HCT116 (cell line): Measurements from ENCODE around the gene TRPC5OS.

Source experiments
- CTCF ChIP-seq, 3 experiments: fragments of 200-600 bp in 1 of 3; sonication (generic) in 1 of 3; IDR thresholded peaks in 2 of 3; conservative IDR thresholded peaks in 1 of 3; 2 replicates each; pipeline ENCODE4 v1.5.1; 2012 to 2017; ENCODE audit warnings: low read depth in 2 of 3, low read length in 2 of 3, antibody characterized with exemption in 1 of 3, borderline replicate concordance in 1 of 3, control low read depth in 1 of 3, mild to moderate bottlenecking in 1 of 3, mixed read lengths in 1 of 3, mixed run types in 1 of 3, moderate library complexity in 1 of 3; ENCODE audit not compliant: insufficient read depth in 1 of 3
- ELF1 ChIP-seq: IDR thresholded peaks from 2 replicates; pipeline ENCODE4 v1.6.1; 2012; ENCODE audit warnings: low read depth, borderline replicate concordance
- EZH2 ChIP-seq: fragments of 200-600 bp; sonication (generic); IDR thresholded peaks from 2 replicates; pipeline ENCODE4 v1.6.1; 2017; ENCODE audit warnings: antibody characterized with exemption, mixed run types
- JUND ChIP-seq: IDR thresholded peaks from 2 replicates; pipeline ENCODE4 v1.6.1; 2012
- POLR2A ChIP-seq: IDR thresholded peaks from 2 replicates; pipeline ENCODE4 v1.7.0; 2011; ENCODE audit warnings: borderline replicate concordance; ENCODE audit not compliant: insufficient read depth, insufficient read length; ENCODE audit errors: extremely low read depth
- SIN3A ChIP-seq: IDR thresholded peaks from 2 replicates; pipeline ENCODE4 v1.6.1; 2012; ENCODE audit warnings: low read depth

- no peak for TF ChIP-seq CTCF (IDR thresholded peaks at IDR 0.05 in 2 of 3, conservative IDR thresholded peaks at IDR 0.05 in 1 of 3; ENCODE audit: borderline replicate concordance in 1 of 3, insufficient read depth in 1 of 3, low read depth in 2 of 3, low read length in 2 of 3)
- no peak for TF ChIP-seq JUND
- no peak for TF ChIP-seq ELF1
- TF ChIP-seq POLR2A: no peak
- no peak for TF ChIP-seq SIN3A
- no peak for TF ChIP-seq EZH2
Observed at GRCh38 chrX:111881715-111882114, 5.7 kb downstream of the TRPC5OS start.
